NCI-H1092 (cell line): ENCODE measurements around the gene SENP7.
"Not testable (repeated sequence)": the region's sequence is repeated elsewhere in the genome, so short reads cannot be mapped to it uniquely, and the experiment has no call there.

Experiments
- DNase-seq: peaks from one replicate; lab custom pipeline; 2025; lab: John Stamatoyannopoulos, UW

Gene SENP7

DNA sequence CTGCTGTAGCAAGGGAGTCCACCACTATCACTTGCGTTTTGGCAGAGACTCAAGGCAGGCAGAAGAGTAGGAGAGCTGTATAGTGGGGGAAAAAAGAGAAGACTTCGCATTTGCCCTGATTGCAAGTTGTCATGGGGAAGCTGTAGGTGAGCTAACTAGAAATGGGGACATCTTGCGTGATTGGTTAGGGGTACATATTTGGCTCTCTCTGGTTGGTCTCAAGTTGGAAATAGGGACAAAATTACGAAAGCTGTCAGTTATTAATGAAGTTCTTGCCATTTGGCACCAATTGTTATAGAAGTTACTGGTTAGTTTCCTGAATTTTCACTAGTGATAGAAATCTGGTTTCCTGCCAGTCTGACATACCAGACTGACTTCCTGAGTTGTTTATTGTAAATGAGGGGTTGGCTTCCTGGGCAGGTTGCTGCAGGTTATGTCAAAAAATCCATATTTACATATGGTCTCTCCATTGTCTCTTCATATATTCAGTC is 8.2 kb upstream of the SENP7 start:
- no peak for DNase-seq

DNA sequence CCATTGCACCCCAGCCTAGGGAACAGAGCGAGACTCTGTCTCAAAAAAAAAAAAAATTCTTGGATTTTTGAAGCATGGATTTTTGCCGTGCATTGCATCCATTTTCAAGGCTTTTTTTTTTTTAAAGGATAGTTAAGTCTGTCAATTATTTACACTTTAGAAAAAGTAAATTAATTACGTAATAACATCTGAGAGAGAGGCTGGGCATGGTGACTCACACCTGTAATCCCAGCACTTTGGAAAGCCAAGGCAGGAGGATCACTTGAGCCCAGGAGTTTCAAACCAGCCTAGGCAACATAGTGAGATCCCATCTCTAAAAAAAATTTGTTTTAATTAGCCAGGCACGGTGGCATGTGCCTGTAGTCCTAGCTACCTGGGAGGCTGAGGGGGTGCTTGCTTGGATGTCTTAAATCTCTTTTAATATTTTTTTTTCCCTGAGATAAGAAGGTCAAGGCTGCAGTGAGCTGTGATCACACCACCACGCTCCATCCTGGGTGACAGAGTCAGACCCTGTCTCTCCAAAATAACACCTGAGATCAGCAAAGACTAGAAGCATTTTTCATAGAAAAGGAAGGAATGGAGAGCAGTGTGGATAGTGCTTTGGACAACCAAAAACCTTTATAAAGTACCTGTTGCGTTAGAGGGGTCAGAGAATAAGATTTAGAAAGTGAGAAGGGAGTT is 6.8 kb upstream of the SENP7 start:
- no peak for DNase-seq

DNA sequence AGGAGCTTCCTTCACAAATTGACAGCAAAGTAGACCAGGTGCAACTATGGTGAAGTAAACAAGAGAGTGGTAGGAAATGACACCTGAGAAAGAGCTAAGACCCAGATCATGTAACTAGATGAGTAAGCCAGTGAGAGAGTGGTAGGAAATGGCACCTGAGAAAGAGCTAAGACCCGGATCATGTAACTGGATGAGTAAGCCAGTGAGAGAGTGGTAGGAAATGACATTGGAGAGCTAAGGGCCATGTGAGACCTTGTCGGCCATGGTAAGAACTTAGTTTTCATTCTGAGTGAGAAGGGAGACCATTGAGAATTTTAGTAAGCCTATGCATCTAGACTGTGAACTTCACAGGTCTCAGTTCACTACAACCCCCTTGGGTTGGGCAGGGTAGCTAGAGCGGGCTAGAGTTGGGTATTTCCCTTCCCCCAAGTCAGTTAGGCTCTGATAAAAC is 5.4 kb upstream of the SENP7 start:
- DNase-seq, result no peak

DNA sequence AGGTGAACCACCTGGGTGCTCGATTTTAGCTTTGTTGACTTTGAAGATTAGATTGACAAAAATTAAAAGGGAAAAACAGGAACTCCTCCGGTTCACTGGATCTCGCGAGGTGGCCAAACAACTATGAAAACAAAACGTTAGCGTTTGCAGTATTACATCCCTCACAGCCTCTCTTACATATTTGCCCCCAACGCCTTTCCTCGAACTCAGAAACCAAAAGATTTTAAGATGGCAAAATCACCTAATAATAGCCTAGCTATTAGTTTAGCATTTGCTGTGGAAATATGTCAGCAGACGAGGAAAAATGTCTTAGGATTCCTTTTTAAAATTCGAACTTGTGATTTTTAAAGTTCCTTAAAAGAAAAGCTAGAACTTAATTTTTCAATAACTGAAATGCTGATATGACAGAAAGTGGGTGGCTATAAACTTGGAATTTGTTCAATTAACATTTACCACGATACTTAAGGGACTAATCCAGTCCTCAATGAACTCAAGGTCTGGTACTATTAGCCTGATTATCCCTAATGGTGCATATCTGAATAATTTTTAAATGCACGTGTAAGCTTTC is 491 bp upstream of the SENP7 start:
- DNase-seq, result peak; percentile 67

DNA sequence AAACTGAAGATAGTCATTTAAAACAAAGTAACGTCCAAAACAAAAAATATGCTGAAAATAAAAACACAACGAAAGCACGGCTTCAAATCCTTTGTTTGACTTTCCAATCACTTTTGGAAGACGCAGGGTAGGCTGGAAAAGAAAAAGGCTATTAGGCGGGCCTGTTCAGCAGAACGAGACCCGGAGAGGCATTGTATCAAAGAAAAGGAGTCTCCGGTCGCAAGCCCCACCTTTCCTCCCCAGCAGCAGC is 691 bp downstream of the SENP7 start:
- no peak for DNase-seq

DNA sequence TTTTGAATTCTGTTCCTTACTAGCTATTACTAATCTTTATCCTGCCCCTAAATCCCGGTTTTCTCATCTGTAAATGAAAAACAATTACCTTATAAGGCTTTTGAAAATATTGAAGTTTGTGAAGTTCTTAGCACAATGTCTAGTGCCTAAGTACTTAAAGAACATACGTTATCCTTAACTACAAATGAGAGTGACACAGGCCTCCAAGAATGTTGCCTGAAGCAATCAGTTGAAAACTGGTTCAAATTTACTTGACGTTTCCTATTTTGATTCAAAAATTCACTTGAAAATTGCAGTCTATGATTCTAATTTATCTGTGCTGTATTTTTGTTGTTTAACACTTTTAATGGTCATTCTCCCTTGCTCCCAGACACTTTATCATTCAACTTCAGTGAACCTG is 3.2 kb downstream of the SENP7 start:
- no peak for DNase-seq

DNA sequence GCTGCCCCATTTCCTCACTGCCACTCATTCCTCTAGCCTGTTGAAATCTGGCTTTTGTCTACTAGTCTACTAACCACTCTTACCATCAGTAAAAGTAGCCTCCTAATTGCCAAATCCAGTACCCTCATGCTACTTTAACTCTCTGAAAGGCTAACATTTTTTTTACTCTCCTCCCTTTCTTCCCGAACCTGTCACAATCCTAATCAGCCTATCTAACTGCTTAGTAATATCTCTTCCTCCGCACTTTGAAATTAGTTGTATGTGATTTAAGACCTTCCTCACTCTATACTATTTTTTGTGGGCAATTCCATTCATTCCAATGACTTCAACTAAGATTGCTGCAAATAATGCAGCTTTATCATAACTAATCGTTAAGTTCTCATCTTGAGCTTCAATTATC is 3.7 kb downstream of the SENP7 start:
- DNase-seq, result no peak

DNA sequence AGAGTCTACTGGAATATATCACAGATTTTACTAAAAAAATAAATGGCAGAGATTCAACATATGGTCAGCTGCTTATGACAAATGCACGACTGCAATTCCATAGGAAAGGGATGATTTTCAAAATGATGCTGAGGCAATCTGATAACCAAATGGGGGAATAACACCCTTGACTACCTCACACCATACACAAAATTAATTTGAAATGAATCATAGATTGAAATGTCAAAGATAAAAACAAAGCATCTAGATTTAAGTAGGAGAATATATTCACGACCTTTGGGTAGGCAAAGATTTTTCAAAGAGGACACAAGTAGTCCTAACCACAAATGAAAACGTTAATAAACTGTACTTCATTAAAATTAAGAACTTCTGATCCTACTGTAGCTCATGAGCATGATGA is 11.2 kb downstream of the SENP7 start:
- no peak for DNase-seq

DNA sequence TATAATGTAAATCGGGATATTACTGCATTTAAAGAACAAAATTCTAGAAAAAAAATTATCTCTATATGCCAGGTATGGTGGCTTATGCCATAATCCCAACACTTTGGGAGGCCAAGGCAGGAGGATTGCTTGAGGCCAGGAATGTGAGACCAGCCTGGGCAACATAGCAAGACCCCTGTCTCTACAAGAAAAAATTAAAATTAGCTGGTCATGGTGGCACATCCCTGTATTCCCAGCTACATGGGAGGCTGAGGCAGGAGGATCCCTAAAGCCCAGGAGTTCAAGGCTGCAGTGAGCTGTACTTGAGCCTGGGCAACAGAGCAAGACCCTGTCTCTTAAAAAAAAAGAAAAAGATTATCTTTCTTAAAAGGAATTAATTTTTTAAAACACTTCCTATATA is 12.8 kb downstream of the SENP7 start:
- no peak for DNase-seq

DNA sequence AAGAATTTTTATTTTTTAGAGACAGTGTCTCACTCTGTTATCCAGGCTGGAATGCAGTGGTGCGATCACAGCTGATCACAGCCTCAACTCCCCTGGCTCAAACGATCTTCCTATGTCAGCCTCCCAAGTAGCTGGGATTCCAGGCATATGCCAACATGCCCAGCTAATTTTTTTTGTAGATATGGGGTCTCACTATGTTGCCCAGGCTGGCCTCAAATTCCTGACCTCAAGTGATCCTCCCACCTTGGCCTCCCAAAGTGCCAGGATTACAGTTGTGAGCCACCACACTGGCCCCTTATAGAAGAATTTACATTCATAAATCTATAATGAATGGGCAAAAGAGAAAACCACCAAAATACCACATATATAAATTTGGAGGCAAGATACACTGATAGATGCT is 15.2 kb downstream of the SENP7 start:
- no peak for DNase-seq

DNA sequence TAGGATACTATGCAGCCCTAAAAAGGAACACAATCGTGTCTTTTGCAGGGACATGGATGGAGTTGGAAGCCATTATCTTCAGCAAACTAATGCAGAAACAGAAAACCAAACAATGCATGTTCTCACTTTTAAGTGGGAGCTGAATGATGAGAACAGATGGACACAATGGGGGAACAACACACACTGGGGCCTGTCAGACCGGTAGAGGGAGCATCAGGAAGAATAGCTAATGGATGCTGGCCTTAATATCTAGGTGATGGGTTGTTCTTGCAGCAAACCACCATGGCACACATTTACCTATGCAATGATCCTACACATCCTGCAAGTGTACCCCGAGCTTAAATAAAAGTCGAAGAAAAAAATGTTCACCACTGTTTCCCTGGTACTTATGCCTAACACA is 17.5 kb downstream of the SENP7 start:
- no peak for DNase-seq

DNA sequence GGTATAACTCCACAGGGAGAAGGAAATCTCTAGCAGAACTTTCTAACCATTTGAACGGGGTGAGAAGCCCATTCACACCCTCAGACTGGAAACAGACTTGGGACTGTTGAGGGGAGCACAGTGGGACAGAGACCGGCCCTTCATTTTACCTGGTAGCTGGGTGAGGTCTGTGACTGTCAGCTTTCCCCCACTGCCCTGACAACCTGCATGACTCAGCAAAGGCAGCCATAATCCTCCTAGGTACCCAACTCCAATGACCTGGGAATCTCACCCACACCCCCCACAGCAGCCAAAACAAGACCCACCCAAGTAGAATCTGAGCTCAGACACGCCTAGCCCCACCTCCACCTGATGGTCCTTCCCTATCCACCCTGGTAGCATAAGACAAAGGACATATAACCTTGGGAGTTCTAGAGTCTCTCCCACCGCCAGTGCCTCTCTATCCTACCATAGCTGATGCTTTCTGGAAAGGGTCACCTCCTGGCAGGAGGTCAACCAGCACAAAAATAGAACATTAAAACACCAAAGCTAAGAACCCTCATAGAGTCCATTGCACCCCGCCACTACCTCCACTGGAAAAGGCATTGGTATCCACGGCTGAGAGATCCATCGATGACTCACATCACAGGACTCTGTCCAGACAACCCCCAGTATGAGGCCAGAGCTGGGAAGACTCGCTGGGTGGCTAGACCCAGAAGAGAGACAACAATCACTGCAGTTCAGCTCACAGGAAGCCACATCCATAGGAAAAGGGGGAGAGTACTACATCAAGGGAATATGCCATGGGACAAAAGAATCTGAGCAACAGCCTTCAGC is 28.0 kb downstream of the SENP7 start:
- DNase-seq, result no peak

DNA sequence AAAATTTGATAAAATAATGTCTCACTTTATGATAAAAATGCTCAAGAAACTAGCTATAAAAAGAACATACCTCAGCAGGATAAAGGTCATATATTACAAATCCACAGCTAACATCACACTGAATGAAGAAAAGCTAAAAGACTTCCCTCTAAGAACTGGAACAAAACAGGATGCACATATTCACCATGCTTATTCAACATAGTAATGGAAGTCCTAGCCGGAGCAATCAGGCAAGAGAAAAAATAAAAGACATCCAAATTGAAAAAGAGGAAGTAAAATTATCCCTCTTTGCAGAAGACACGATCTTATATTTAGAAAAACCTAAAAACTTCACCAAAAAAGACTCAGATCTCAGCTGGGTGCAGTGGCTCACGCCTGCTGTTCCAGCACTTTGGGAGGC is 34.0 kb downstream of the SENP7 start:
- DNase-seq, result no peak

DNA sequence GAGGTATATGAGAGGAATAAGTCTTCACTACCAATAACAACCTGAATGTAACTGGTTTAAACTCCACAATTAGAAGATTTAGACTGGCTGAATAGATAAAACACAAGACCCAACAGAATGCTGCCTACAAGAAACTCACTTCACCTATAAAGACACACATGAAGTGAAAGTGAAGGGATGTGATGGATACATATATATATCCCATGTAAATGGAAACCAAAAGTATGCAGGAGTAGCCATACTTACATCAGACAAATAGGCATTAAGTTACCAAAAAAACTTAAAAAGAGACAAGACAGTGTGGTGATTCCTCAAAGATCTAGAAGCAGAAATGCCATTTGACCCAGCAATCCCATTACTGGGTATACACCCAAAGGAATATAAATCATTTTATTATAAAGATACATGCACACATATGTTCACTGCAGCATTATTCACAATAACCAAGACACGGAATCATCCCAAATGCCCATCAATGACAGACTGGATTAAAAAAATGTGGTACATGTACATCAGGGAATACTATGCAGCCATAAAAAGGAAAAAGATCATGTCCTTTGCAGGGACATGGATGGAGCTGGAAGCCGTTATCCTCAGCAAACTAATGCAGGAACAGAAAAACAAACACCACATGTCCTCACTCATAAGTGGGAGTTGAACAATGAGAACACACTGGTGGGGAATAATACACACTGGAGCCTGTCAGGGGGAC is 38.0 kb downstream of the SENP7 start:
- not testable (repeated sequence) for DNase-seq

DNA sequence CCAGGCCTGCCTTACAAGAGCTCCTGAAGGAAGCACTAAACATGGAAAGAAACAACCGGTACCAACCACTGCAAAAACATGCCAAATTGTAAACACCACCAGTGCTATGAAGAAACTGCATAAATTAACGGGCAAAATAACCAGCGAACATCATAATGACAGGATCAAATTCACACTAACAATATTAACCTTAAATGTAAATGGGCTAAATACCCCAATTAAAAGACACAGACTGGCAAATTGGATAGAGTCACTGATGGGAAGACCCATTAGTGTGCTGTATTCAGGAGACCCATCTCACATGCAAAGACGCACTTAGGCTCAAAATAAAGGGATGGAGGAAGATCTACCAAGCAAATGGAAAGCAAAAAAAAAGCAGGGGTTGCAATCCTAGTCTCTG is 44.3 kb downstream of the SENP7 start:
- DNase-seq, result not testable (repeated sequence)

DNA sequence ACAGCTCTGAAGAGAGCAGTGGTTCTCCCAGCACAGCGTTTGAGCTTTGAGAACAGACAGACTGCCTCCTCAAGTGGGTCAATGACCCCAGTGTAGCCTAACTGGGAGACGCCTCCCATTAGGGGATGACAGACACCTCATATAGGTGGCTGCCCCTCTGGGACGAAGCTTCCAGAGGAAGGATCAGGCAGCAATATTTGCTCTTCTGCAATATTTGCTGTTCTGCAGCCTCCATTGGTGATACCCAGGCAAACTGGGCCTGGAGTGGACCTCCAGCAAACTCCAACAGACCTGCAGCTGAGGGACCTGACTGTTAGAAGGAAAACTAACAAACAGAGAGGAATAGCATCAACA is 45.7 kb downstream of the SENP7 start:
- DNase-seq, result not testable (repeated sequence)

DNA sequence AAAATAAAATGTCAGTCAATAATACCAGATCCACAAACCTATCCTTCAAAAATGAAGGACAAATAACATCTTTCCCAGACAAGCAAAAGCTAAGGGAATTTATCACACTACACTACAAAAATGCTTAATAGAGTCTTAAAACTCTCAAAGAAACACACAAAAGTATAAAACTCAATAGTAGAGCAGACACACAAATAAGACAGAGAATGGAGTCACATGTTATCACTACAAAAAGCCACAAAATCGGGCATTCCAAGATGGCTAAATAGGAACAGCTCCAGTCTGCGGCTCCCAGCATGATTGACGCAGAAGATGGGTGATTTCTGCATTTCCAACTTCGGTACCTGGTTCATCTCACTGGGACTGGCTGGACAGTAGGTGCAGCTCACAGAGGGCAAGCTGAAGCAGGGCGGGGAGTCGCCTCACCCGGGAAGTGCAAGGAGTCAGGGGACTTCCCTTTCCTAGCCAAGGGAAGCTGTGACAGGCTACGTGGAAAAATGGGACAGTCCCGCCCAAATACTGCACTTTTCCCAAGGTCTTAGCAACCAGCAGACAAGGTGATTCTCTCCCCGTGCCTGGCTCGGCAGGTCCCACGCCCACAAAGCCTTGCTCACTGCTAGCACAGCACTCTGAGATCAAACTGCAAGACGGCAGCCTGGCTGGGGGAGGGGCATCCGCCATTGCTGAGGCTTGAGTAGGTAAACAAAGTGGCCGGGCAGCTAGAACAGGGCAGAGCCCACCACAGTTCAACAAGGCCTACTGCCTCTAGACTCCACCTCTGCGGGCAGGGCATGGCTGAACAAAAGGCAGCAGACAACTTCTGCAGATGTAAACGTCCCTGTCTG is 46.3 kb downstream of the SENP7 start:
- no peak for DNase-seq

DNA sequence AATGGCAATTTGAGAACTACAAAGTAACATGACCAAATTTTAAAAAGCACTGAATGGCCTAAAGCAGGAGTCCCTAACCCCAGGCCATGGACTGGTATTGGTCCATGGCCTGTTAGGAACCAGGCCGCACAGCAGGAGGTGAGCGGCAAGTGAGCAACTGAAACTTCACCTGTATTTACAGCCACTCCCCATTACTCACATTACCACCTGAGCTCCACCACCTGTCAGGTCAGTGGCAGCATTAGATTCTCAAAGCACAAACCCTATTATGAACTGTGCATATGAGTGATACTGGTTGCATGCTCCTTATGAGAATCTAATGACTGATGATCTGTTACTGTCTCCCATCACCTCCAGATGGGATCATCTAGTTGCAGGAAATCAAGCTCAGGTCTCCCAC is 48.8 kb downstream of the SENP7 start:
- no peak for DNase-seq

DNA sequence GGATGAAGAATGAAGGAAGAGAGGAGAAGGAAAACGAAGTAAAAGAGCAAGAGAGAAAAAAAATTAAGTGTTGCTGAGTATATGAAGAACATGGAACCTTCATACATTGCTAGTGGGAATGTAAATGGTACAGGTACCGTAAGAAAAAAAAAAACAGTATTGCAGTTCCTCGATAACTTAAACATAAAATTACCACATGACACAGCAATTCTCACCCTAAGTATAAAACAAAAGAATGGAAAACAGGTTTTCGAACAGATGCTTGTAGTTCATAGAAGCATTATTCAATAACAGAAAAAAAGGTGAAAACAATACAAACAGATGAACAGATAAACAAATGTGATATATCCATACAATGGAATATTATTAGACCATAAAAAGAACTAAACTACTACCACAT is 51.6 kb downstream of the SENP7 start:
- DNase-seq, result no peak

DNA sequence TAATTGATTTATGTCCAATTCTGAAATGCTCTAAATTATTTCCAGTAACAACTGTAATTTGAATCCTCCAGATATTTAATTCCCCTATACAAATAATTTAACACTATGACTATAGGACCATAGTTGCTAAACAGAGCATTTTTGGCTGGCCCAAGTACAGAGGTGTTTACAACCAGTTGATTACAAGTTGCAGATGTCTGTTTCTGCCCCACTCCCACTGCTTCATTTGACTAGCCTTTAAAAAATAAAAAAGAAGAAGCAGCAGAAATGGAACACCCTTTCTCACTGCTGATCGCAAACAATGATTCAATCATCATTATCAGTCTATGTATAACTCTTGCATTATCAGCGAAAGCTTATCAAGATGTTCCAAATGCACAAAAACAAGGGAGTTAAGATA is 54.6 kb downstream of the SENP7 start:
- no peak for DNase-seq

DNA sequence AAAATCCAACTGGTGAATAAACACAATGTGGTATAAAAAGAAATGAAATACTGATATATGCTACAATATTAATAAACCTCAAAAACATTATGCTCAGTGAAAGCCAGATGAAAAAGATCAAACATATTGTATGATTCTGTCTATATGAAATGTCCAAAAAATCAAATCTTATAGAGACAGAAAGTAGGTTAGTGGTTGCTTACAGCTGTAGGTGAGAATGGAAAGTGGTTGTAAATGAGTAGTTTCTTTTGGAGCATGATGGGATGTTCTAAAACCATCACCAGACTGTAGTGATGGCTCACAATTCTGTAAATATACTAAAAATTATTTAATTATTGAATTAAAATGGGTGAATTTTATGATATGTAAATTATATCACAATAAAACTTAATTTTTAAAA is 58.4 kb downstream of the SENP7 start:
- no peak for DNase-seq

DNA sequence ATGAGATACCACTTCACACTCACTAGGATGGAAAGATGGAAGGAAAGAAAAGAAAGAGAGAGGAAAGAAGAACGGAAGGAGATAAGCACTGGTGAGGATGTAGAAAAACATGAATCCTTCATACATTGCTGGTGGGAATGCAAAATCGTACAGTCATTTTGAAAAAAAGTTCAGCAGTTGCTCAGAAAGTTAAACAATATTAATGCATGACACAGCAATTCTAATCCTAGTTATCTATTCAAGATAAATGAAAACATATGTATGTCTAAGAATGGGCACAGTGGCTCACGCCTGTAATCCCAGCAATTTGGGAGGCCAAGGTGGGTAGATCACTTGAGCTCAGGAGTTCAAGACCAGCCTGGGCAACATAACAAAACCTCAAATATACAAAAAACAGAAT is 59.1 kb downstream of the SENP7 start:
- DNase-seq, result no peak
